H9 (cell line): ENCODE measurements around the gene ENOSF1. TPM values are rescaled to one million over a fixed set of nuclear protein-coding genes. Genes with fewer than 3 reads are reported as not detected.

ENCODE experiments used
- DNase-seq: peaks from one replicate; pipeline ENCODE4 v3.0.0-alpha.2; 2017
- H2AFZ ChIP-seq: one replicate; pipeline ENCODE4 v1.6.1; 2013; ENCODE audit warnings: mild to moderate bottlenecking, low read length, control low read depth, moderate library complexity
- H2AK5ac ChIP-seq: 2 replicates; pipeline ENCODE4 v1.6.1; 2013; ENCODE audit warnings: low read length, control low read depth, mixed read lengths; ENCODE audit not compliant: insufficient read length
- H2BK120ac ChIP-seq: one replicate; pipeline ENCODE4 v1.6.1; 2013; ENCODE audit warnings: low read depth, mild to moderate bottlenecking, low read length, control low read depth, inconsistent platforms; ENCODE audit not compliant: poor library complexity, severe bottlenecking
- H2BK12ac ChIP-seq: 2 replicates; pipeline ENCODE4 v1.6.1; 2013; ENCODE audit warnings: low read length, control low read depth, mixed read lengths, low read depth; ENCODE audit not compliant: insufficient read length
- H2BK15ac ChIP-seq: 2 replicates; pipeline ENCODE4 v1.6.1; 2013; ENCODE audit warnings: low read depth, low read length, control low read depth
- H2BK20ac ChIP-seq: one replicate; pipeline ENCODE4 v1.6.1; 2013; ENCODE audit warnings: low read depth, mild to moderate bottlenecking, low read length, control low read depth, inconsistent platforms; ENCODE audit not compliant: poor library complexity, severe bottlenecking
- H2BK5ac ChIP-seq: 2 replicates; pipeline ENCODE4 v1.6.1; 2013; ENCODE audit warnings: low read length, control low read depth, mixed read lengths; ENCODE audit not compliant: insufficient read length
- H3K14ac ChIP-seq: 2 replicates; pipeline ENCODE4 v1.6.1; 2013; ENCODE audit warnings: low read length, control low read depth; ENCODE audit not compliant: insufficient read depth
- H3K18ac ChIP-seq: 2 replicates; pipeline ENCODE4 v1.6.1; 2013; ENCODE audit warnings: low read depth, mild to moderate bottlenecking, mixed read lengths, low read length, control low read depth; ENCODE audit not compliant: insufficient read length
- H3K23ac ChIP-seq: 2 replicates; pipeline ENCODE4 v1.6.1; 2013; ENCODE audit warnings: low read length, control low read depth, mixed read lengths, low read depth; ENCODE audit not compliant: insufficient read length
- H3K23me2 ChIP-seq: 2 replicates; pipeline ENCODE4 v1.6.1; 2013; ENCODE audit warnings: low read depth, mild to moderate bottlenecking, mixed read lengths, low read length, control low read depth; ENCODE audit not compliant: insufficient read length, poor library complexity, severe bottlenecking
- H3K27ac ChIP-seq: 2 replicates; pipeline ENCODE4 v1.5.1; 2013; ENCODE audit warnings: low read length, control low read depth, mixed read lengths, low read depth; ENCODE audit not compliant: insufficient read length
- H3K27me3 ChIP-seq: 2 replicates; pipeline ENCODE4 v1.6.1; 2013; ENCODE audit warnings: low read length, control low read depth, inconsistent platforms; ENCODE audit not compliant: insufficient read depth
- H3K4ac ChIP-seq: 2 replicates; pipeline ENCODE4 v1.6.1; 2013; ENCODE audit warnings: low read depth, mild to moderate bottlenecking, control low read depth, inconsistent platforms, low read length, moderate library complexity
- H3K4me1 ChIP-seq: 2 replicates; pipeline ENCODE4 v1.6.1; 2013; ENCODE audit warnings: low read length, control low read depth, inconsistent platforms; ENCODE audit not compliant: insufficient read depth
- H3K4me2 ChIP-seq: 2 replicates; pipeline ENCODE4 v1.6.1; 2013; ENCODE audit warnings: low read length, control low read depth, mixed read lengths; ENCODE audit not compliant: insufficient read length, insufficient read depth
- H3K56ac ChIP-seq: 2 replicates; pipeline ENCODE4 v1.6.1; 2013; ENCODE audit warnings: low read depth, mild to moderate bottlenecking, mixed read lengths, low read length, control low read depth; ENCODE audit not compliant: insufficient read length
- H3K79me1 ChIP-seq: 2 replicates; pipeline ENCODE4 v1.6.1; 2013; ENCODE audit warnings: low read depth, mild to moderate bottlenecking, moderate library complexity, low read length, control low read depth, inconsistent platforms; ENCODE audit not compliant: insufficient read depth, poor library complexity, severe bottlenecking
- H3K79me2 ChIP-seq: 2 replicates; pipeline ENCODE4 v1.6.1; 2013; ENCODE audit warnings: low read length, control low read depth, inconsistent platforms; ENCODE audit not compliant: insufficient read depth
- H3K9ac ChIP-seq: 2 replicates; pipeline ENCODE4 v1.6.1; 2013; ENCODE audit warnings: low read length, control low read depth, mixed read lengths; ENCODE audit not compliant: insufficient read length; ENCODE audit errors: extremely low read depth
- H3K9me3 ChIP-seq: one replicate; pipeline ENCODE4 v1.6.1; 2013; ENCODE audit warnings: low read depth, low read length, inconsistent platforms; ENCODE audit not compliant: control insufficient read depth
- H3T11ph ChIP-seq: one replicate; pipeline ENCODE4 v1.6.1; 2013; ENCODE audit warnings: mild to moderate bottlenecking, low read length, control low read depth, inconsistent platforms
- H4K20me1 ChIP-seq: one replicate; pipeline ENCODE4 v1.6.1; 2013; ENCODE audit not compliant: control insufficient read depth, insufficient read length, insufficient read depth
- H4K5ac ChIP-seq: 2 replicates; pipeline ENCODE4 v1.6.1; 2013; ENCODE audit warnings: low read depth, mild to moderate bottlenecking, mixed read lengths, low read length, control low read depth; ENCODE audit not compliant: insufficient read length
- H4K8ac ChIP-seq: replicated peaks from 2 replicates; pipeline ENCODE4 v1.6.1; 2013; ENCODE audit warnings: low read length, control low read depth, mixed read lengths, low read depth; ENCODE audit not compliant: insufficient read length
- H4K91ac ChIP-seq: 2 replicates; pipeline ENCODE4 v1.6.1; 2013; ENCODE audit warnings: low read depth, mild to moderate bottlenecking, moderate library complexity, mixed read lengths, low read length, control low read depth; ENCODE audit not compliant: insufficient read length
- H3K27ac Mint-ChIP-seq, 3 experiments: 2 replicates in 2 of 3; 3 replicates in 1 of 3; pipeline ENCODE4 v1.8.0; 2020 to 2021; ENCODE audit warnings: mixed read lengths in 3 of 3, mild to moderate bottlenecking in 1 of 3, moderate library complexity in 1 of 3
- H3K27me3 Mint-ChIP-seq: 2 replicates; pipeline ENCODE4 v1.8.0; 2021; ENCODE audit warnings: low read depth, mild to moderate bottlenecking, moderate library complexity, mixed read lengths
- H3K36me3 Mint-ChIP-seq, 3 experiments: 2 replicates in 2 of 3; 3 replicates in 1 of 3; pipeline ENCODE4 v1.8.0; 2020 to 2021; ENCODE audit warnings: low read depth in 3 of 3, mixed read lengths in 3 of 3; ENCODE audit not compliant: insufficient read depth in 1 of 3
- H3K4me1 Mint-ChIP-seq, 2 experiments: 2 replicates each; pipeline ENCODE4 v1.8.0; 2020; ENCODE audit warnings: mixed read lengths in 2 of 2
- H3K4me3 Mint-ChIP-seq, 2 experiments: 2 replicates in 1 of 2; 3 replicates in 1 of 2; pipeline ENCODE4 v1.8.0; 2020 to 2021; ENCODE audit warnings: mild to moderate bottlenecking in 2 of 2, mixed read lengths in 2 of 2, moderate library complexity in 1 of 2
- H3K9me3 Mint-ChIP-seq, 2 experiments: 2 replicates in 1 of 2; 3 replicates in 1 of 2; pipeline ENCODE4 v1.8.0; 2020; ENCODE audit warnings: mild to moderate bottlenecking in 2 of 2, mixed read lengths in 2 of 2, moderate library complexity in 1 of 2
- WGBS: extraction: QIAGEN DNeasy Blood & Tissue Kit; methylation state at CpG from one replicate; pipeline ENCODE4 v1.1.7; 2013; ENCODE audit warnings: missing lambda C conversion rate, low lambda C conversion rate, mixed read lengths; ENCODE audit not compliant: insufficient read length; ENCODE audit errors: extremely low coverage; 5-methylcytosine and 5-hydroxymethylcytosine counted together
- total RNA-seq: library from RNA; stranded (reverse); gene quantifications from 2 replicates; pipeline ENCODE4 v1.2.1, GENCODE V29; 2021
- TF ChIP-seq, protein P1 (sequence below): fragments of 200-600 bp; sonication (generic); conservative IDR thresholded peaks from 3 replicates; pipeline ENCODE4 v1.8.0; 2021; ENCODE audit warnings: antibody characterized with exemption, mild to moderate bottlenecking

The ENOSF1 gene
- total RNA-seq, 1 experiment from 2014 or later, result 40.3 TPM

DNA sequence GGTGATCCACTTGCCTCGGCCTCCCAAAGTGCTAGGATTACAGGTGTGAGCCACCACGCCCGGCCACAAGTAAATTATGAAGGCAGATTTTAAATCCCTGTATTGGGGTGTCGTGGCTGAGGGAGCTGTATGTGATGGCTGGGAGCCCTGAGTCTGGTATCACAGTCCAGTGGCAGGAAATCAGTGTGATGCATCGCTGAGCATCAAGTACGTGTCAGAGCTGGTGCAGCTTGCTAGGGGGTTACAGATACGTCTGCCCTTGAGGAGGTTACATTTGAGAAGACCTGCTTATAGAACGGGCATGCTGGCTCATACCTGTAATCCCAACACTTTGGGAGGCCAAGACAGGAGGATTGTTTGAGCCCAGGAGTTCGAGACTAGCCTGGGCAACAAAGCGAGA lies 4.3 kb downstream of the ENOSF1 start:
- H2AFZ ChIP-seq, result no peak overlapping the region
- H3K27me3 ChIP-seq, result no peaks in the 10 kb centered on the region
- no peak overlapping the region for H4K5ac ChIP-seq
- H3K79me1 ChIP-seq, result peaks cover 3% of the 10 kb centered on the region
- no peak overlapping the region for H2BK20ac ChIP-seq
- no peak overlapping the region for H3K56ac ChIP-seq
- Mint-ChIP-seq H3K4me1 (peaks cover 6 to 7% of the 10 kb centered on the region in 2 experiments), H3K4me3 (no peak overlapping the region), H3K36me3 (peaks cover 12 to 52% (median 41%) of the 10 kb centered on the region in 3 experiments; a peak in 6 of 7 replicates), H3K27me3 (peaks cover 2% of the 10 kb centered on the region; the same call in 1 of the 2 replicates), H3K27ac (no peak overlapping the region), H3K9me3 (peaks cover 3 to 5% of the 10 kb centered on the region in 2 experiments; a peak in 3 of 5 replicates)
- H3K9me3 ChIP-seq, result no peaks in the 10 kb centered on the region
- H2BK120ac ChIP-seq, result no peak overlapping the region
- no peak overlapping the region for H4K8ac ChIP-seq
- no peak for DNase-seq
- no peak overlapping the region for H3K4me2 ChIP-seq
- TF ChIP-seq, protein P1, sequence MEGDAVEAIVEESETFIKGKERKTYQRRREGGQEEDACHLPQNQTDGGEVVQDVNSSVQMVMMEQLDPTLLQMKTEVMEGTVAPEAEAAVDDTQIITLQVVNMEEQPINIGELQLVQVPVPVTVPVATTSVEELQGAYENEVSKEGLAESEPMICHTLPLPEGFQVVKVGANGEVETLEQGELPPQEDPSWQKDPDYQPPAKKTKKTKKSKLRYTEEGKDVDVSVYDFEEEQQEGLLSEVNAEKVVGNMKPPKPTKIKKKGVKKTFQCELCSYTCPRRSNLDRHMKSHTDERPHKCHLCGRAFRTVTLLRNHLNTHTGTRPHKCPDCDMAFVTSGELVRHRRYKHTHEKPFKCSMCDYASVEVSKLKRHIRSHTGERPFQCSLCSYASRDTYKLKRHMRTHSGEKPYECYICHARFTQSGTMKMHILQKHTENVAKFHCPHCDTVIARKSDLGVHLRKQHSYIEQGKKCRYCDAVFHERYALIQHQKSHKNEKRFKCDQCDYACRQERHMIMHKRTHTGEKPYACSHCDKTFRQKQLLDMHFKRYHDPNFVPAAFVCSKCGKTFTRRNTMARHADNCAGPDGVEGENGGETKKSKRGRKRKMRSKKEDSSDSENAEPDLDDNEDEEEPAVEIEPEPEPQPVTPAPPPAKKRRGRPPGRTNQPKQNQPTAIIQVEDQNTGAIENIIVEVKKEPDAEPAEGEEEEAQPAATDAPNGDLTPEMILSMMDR, result no peak
- H4K91ac ChIP-seq, result no peak overlapping the region
- no peak overlapping the region for H2BK12ac ChIP-seq
- H2BK15ac ChIP-seq, result no peak overlapping the region
- no peak overlapping the region for H3T11ph ChIP-seq
- H3K23ac ChIP-seq, result no peak overlapping the region
- WGBS, result no CpG with 5 or more reads among the region's 10 CpGs
- no peak overlapping the region for H3K4ac ChIP-seq
- no peak overlapping the region for H2BK5ac ChIP-seq
- no peak overlapping the region for H3K9ac ChIP-seq
- H3K23me2 ChIP-seq, result peaks cover 8% of the 10 kb centered on the region
- no peaks in the 10 kb centered on the region for H3K79me2 ChIP-seq
- H2AK5ac ChIP-seq, result no peak overlapping the region
- H3K4me1 ChIP-seq, result 0 out of 2 replicates have a peak, but pooled peaks cover 2% of the 10 kb centered on the region
- no peaks in the 10 kb centered on the region for H4K20me1 ChIP-seq
- no peak overlapping the region for H3K14ac ChIP-seq
- H3K18ac ChIP-seq, result no peak overlapping the region
- H3K27ac ChIP-seq, result no peak overlapping the region
